Measurements from ENCODE around the gene SUGCT.

The SUGCT gene

GRCh38 chr7:40658729-40659128 is 523.9 kb downstream of the SUGCT start:
- DNase-seq (ENCODE audit: low read depth, low spot score): no peak

DNA sequence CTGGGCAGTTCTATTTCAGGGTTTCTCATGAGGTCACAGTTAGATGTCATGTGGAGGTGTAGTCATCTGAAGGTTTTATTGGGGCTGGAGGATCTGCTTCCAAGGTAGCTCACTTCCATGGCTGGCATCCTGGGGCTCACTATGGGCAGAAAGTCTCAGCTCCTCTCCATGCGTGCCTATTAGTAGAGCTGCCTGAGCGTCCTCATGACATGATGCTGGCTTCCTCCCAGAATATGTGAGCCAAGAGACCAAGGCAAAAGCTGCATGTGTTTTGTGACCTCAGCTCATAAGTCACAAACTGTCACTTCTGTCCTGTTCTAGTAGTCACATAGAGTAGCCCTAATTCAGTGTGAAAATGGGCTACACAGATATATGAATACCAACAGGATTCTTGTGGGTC is 524.4 kb downstream of the SUGCT start:
- DNase-seq (ENCODE audit: low read depth, low spot score): no peak

GRCh38 chr7:40673285-40673684 is 538.5 kb downstream of the SUGCT start:
- DNase-seq (ENCODE audit: low read depth, low spot score): peak; percentile 47

- DNase-seq (ENCODE audit: low read depth, low spot score): no peak
Measured at GRCh38 chr7:40674316-40674715, 539.5 kb downstream of the SUGCT start.

GRCh38 chr7:40675741-40676140 is 540.9 kb downstream of the SUGCT start:
- no peak for DNase-seq (ENCODE audit: low read depth, low spot score)

DNA sequence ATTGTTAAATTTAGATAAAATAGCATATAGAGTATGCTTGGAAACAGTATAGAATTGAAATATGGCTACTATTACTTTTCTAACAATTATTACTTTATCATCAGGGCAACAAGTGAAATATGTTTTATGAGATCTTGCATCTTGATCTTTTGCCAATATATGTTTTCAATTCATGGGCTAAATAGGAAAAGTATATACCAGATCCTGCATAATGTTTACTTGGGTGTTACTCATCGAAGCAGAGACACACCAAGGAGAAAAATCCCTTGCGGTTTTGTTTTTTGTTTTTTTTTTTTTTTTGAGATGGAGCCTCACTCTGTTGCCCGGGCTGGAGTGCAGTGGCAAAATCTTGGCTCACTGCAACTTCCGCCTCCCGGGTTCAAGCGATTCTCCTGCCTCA is 541.4 kb downstream of the SUGCT start:
- DNase-seq (ENCODE audit: low read depth, low spot score): no peak

DNA sequence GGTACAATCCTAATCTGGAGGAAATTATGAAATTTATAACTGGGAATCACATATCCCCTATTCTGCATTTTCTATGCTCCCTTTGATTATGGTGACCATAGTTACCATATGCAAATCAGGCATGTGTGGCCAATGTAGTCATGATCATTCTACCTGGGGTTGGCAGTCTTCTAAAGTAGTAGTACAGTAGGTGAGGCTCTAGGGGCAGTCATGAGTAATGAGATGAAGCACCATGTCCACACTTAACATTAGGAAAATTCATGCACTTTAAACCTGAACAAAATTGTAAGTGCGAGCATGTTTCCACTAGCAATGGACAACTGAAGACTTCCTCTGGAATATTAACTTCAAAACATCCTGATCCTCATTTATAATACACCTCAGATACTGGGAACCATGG is 545.9 kb downstream of the SUGCT start:
- DNase-seq (ENCODE audit: low read depth, low spot score): no peak

- no peak for DNase-seq (ENCODE audit: low read depth, low spot score)
Measured at GRCh38 chr7:40682696-40683095, 547.9 kb downstream of the SUGCT start.

DNA sequence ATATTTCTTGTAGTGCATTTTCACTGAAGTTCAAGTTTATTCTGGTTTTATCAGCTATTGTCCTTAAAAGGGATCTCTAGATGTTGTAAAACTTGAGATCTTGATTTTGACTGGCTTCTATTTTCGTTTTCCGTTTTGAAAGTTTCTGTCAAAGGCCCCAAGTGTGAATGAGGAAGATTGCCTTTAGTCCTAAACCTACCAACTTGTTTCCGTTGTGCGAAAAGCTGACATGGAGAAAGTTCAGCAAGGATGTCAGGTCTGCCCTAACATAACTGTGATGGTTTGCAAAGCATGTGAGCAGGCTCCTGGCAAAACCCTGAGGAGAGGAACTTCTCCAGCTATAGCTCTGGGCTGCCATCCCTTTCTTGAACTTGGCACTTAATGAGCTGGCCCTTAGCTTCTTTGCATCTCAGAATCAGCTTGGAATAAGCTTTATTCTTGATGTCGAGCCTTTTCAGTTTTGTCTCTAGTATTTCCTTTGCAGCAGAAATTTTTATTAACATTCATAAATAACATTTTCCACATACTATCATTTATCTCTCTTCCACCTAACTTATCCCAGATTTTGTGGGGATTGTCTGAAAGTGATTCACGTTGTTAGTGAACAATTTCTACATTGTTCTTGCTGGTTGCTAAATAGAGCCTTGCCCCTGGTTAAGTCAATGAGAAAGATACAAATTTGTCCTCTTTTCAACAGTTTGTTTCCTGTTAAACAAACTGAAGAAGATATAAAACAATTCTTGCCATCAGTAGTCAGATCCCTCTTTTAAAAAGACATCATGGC is 559.4 kb downstream of the SUGCT start:
- no peak for DNase-seq (ENCODE audit: low read depth, low spot score)

- no peak for DNase-seq (ENCODE audit: low read depth, low spot score)
Measured at GRCh38 chr7:40694991-40695390, 560.2 kb downstream of the SUGCT start.

DNA sequence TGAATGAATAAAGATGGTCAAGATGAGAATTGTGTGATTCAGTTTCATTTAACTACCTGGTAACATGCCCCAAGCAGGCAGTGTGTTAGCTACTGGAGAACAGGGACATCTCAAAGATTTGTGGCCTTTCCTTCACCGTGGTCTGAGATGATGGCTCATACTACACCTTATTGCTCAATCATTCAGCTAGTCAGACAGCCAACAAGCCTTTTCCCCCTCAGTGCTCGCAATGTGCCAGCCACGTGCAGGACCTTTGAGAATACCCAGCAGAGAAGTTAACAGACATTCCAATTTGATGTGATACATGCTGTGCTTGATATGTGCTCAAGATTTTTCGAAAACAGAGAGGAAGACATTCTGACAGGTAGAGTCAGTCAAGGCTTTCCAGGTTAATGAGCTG is 562.8 kb downstream of the SUGCT start:
- no peak for DNase-seq (ENCODE audit: low read depth, low spot score)

GRCh38 chr7:40698214-40698920 is 563.6 kb downstream of the SUGCT start:
- DNase-seq (ENCODE audit: low read depth, low spot score): no peak

- DNase-seq (ENCODE audit: low read depth, low spot score): no peak
Measured at GRCh38 chr7:40698921-40699260, 564.1 kb downstream of the SUGCT start.

- no peak for DNase-seq (ENCODE audit: low read depth, low spot score)
Measured at GRCh38 chr7:40700653-40701421, 566.0 kb downstream of the SUGCT start.

- no peak for DNase-seq (ENCODE audit: low read depth, low spot score)
Measured at GRCh38 chr7:40701836-40702551, 567.2 kb downstream of the SUGCT start.

GRCh38 chr7:40704172-40704571 is 569.4 kb downstream of the SUGCT start:
- DNase-seq (ENCODE audit: low read depth, low spot score): no peak

DNA sequence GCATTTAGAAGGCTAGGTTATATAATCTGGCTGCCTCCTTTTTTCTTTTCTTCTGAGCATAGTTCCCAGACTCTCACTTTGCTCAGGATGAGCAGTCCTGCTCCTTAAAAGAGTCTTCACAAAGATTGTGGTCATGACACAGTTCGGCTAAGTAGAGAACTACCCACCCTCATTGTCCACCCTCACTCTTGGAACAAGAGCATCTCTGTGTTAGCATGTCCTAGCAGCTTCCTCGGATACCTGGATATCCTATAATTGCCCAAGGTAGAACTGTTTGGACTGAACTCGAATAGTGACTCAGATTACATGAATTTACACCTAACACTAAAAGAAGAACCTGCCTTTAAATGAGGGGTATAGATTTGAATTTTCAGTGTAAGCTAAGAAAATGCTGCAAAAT is 572.0 kb downstream of the SUGCT start:
- no peak for DNase-seq (ENCODE audit: low read depth, low spot score)

GRCh38 chr7:40709062-40709964 is 574.5 kb downstream of the SUGCT start:
- DNase-seq (ENCODE audit: low read depth, low spot score): no peak

DNA sequence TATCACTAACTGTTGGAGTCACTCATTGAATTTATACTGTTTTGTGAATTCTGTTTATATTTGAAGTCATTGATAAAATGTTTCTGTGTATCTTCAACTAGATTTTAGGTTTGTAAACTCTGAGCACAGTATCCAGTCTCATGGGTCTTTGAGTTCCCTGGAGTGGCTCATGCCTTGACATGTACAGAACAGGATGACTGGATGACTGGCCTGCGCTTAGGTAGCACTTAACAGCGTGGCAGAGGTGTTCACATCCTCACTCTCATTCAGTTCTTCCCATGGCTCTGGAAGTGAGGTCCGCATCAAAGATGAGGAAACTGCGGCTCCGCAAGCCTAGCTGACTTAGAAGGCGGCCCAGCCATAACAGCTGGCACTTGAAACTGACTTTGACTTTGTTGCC is 576.9 kb downstream of the SUGCT start:
- DNase-seq (ENCODE audit: low read depth, low spot score): no peak

- no peak for DNase-seq (ENCODE audit: low read depth, low spot score)
Measured at GRCh38 chr7:40714363-40715052, 579.7 kb downstream of the SUGCT start.

Data from smooth muscle cell of the brain vasculature (primary cell).